Astrocyte (in vitro differentiated cells and primary cell): Measurements from ENCODE around the gene AJAP1. TPM values are rescaled to one million over a fixed set of nuclear protein-coding genes. Genes with fewer than 3 reads are reported as not detected.

Experiments used
- DNase-seq: peaks from one replicate; pipeline ENCODE4 v3.0.0-alpha.2; 2010; ENCODE audit warnings: low read depth
- FAIRE-seq: peaks from 2 replicates; lab custom pipeline; 2011; peaks lifted over from hg19 to GRCh38; lab: Jason Lieb, UNC
- H2AFZ ChIP-seq: 2 replicates; pipeline ENCODE4 v1.6.0; 2012; ENCODE audit warnings: low read depth, low read length, inconsistent platforms
- H3K27ac ChIP-seq: 2 replicates; pipeline ENCODE4 v1.5.1; 2011; ENCODE audit warnings: low read depth, low read length, inconsistent platforms
- H3K27me3 ChIP-seq: 2 replicates; pipeline ENCODE4 v1.6.0; 2011; ENCODE audit warnings: low read length, inconsistent platforms; ENCODE audit not compliant: insufficient read depth
- H3K36me3 ChIP-seq: 2 replicates; pipeline ENCODE4 v1.5.1; 2011; ENCODE audit warnings: low read length, inconsistent platforms; ENCODE audit not compliant: insufficient read depth
- H3K4me1 ChIP-seq: 2 replicates; pipeline ENCODE4 v1.5.1; 2011; ENCODE audit warnings: low read length, inconsistent platforms; ENCODE audit not compliant: insufficient read depth
- H3K4me2 ChIP-seq: 2 replicates; pipeline ENCODE4 v1.6.0; 2012; ENCODE audit warnings: low read length, inconsistent platforms
- H3K4me3 ChIP-seq: 2 replicates; pipeline ENCODE4 v1.5.1; 2011; ENCODE audit warnings: low read depth, mild to moderate bottlenecking, low read length, inconsistent platforms; ENCODE audit not compliant: insufficient read depth
- H3K79me2 ChIP-seq: 2 replicates; pipeline ENCODE4 v1.6.0; 2012; ENCODE audit warnings: mild to moderate bottlenecking, low read length, inconsistent platforms; ENCODE audit not compliant: insufficient read depth
- H3K9ac ChIP-seq: 2 replicates; pipeline ENCODE4 v1.6.0; 2012; ENCODE audit warnings: mild to moderate bottlenecking, low read length, inconsistent platforms
- H3K9me3 ChIP-seq: 2 replicates; pipeline ENCODE4 v1.5.1; 2012; ENCODE audit warnings: low read depth, mild to moderate bottlenecking, low read length, inconsistent platforms; ENCODE audit not compliant: insufficient read depth
- H4K20me1 ChIP-seq: 2 replicates; pipeline ENCODE4 v1.6.0; 2012; ENCODE audit warnings: low read length, inconsistent platforms; ENCODE audit not compliant: insufficient read depth
- H3K27ac Mint-ChIP-seq: one replicate; pipeline ENCODE4 v1.8.0; 2021; ENCODE audit warnings: mild to moderate bottlenecking, mixed read lengths; ENCODE audit not compliant: unreplicated experiment
- H3K27me3 Mint-ChIP-seq: one replicate; pipeline ENCODE4 v1.8.0; 2021; ENCODE audit warnings: low read depth, mixed read lengths; ENCODE audit not compliant: unreplicated experiment
- H3K36me3 Mint-ChIP-seq: one replicate; pipeline ENCODE4 v1.8.0; 2021; ENCODE audit warnings: low read depth, mixed read lengths; ENCODE audit not compliant: unreplicated experiment
- H3K4me1 Mint-ChIP-seq: one replicate; pipeline ENCODE4 v1.8.0; 2021; ENCODE audit warnings: low read depth, mixed read lengths; ENCODE audit not compliant: unreplicated experiment
- H3K4me3 Mint-ChIP-seq: one replicate; pipeline ENCODE4 v1.8.0; 2021; ENCODE audit warnings: mild to moderate bottlenecking, moderate library complexity, mixed read lengths; ENCODE audit not compliant: unreplicated experiment
- H3K9me3 Mint-ChIP-seq: one replicate; pipeline ENCODE4 v1.8.0; 2021; ENCODE audit warnings: mild to moderate bottlenecking, mixed read lengths; ENCODE audit not compliant: unreplicated experiment
- CTCF ChIP-seq: IDR thresholded peaks from 2 replicates; pipeline ENCODE4 v1.5.1; 2011; ENCODE audit warnings: low read depth, mild to moderate bottlenecking, inconsistent platforms, low read length, moderate library complexity; ENCODE audit not compliant: insufficient read depth
- EZH2 ChIP-seq: IDR thresholded peaks from 2 replicates; pipeline ENCODE4 v1.6.1; 2012; ENCODE audit warnings: mild to moderate bottlenecking, low read length, inconsistent platforms; ENCODE audit not compliant: insufficient read depth
- total RNA-seq: library from RNA; stranded (reverse); gene quantifications from 2 replicates; pipeline ENCODE4 v1.2.1, GENCODE V29; 2021

The AJAP1 gene
- total RNA-seq, 1 donor from 2014 or later, result 0.34 TPM

GRCh38 chr1:4759671-4760070, 105.3 kb downstream of the AJAP1 start:
- H3K4me3 Mint-ChIP-seq, result no peak overlapping the region
- no peaks in the 10 kb centered on the region for H3K36me3 ChIP-seq
- H3K27ac Mint-ChIP-seq, result no peak overlapping the region
- no peaks in the 10 kb centered on the region for H3K4me1 ChIP-seq
- no peak overlapping the region for H3K27ac ChIP-seq
- H3K9me3 ChIP-seq, result peaks cover 6% of the 10 kb centered on the region
- peaks cover 3% of the 10 kb centered on the region for H3K36me3 Mint-ChIP-seq
- H3K9me3 Mint-ChIP-seq, result peaks cover 8% of the 10 kb centered on the region
- H3K27me3 ChIP-seq, result no peaks in the 10 kb centered on the region
- TF ChIP-seq EZH2 (no peak), CTCF (no peak)
- peaks cover 19% of the 10 kb centered on the region for H3K4me1 Mint-ChIP-seq
- FAIRE-seq (no peak), DNase-seq (no peak)
- no peaks in the 10 kb centered on the region for H3K79me2 ChIP-seq
- H3K27me3 Mint-ChIP-seq, result peaks cover 22% of the 10 kb centered on the region
- H3K4me2 ChIP-seq, result no peak overlapping the region
- no peak overlapping the region for H3K9ac ChIP-seq
- no peaks in the 10 kb centered on the region for H4K20me1 ChIP-seq
- no peak overlapping the region for H3K4me3 ChIP-seq
- no peak overlapping the region for H2AFZ ChIP-seq

GRCh38 chr1:4760088-4760487, 105.7 kb downstream of the AJAP1 start:
- Histone ChIP-seq H3K79me2 (no peaks in the 10 kb centered on the region), H3K4me1 (no peaks in the 10 kb centered on the region), H2AFZ (no peak overlapping the region), H3K9ac (no peak overlapping the region), H4K20me1 (no peaks in the 10 kb centered on the region), H3K9me3 (peaks cover 8% of the 10 kb centered on the region), H3K4me2 (no peak overlapping the region), H3K27ac (no peak overlapping the region), H3K4me3 (no peak overlapping the region), H3K36me3 (no peaks in the 10 kb centered on the region), H3K27me3 (no peaks in the 10 kb centered on the region)
- Mint-ChIP-seq H3K9me3 (peaks cover 8% of the 10 kb centered on the region), H3K36me3 (peaks cover 3% of the 10 kb centered on the region), H3K4me3 (no peak overlapping the region), H3K4me1 (peaks cover 19% of the 10 kb centered on the region), H3K27me3 (peaks cover 22% of the 10 kb centered on the region), H3K27ac (no peak overlapping the region)
- no peak for DNase-seq
- no peak for FAIRE-seq
- TF ChIP-seq CTCF (no peak), EZH2 (no peak)

GRCh38 chr1:4761324-4761723, 106.9 kb downstream of the AJAP1 start:
- peaks cover 8% of the 10 kb centered on the region for H3K9me3 Mint-ChIP-seq
- Histone ChIP-seq H4K20me1 (no peaks in the 10 kb centered on the region), H2AFZ (no peak overlapping the region), H3K4me2 (no peak overlapping the region), H3K79me2 (no peaks in the 10 kb centered on the region), H3K9me3 (peaks cover 9% of the 10 kb centered on the region), H3K4me1 (no peaks in the 10 kb centered on the region), H3K27me3 (no peaks in the 10 kb centered on the region), H3K36me3 (no peaks in the 10 kb centered on the region), H3K4me3 (no peak overlapping the region), H3K9ac (no peak overlapping the region), H3K27ac (no peak overlapping the region)
- no peak for TF ChIP-seq EZH2
- FAIRE-seq (no peak), DNase-seq (no peak)
- peaks cover 3% of the 10 kb centered on the region for H3K36me3 Mint-ChIP-seq
- H3K4me1 Mint-ChIP-seq, result peaks cover 10% of the 10 kb centered on the region
- H3K27ac Mint-ChIP-seq, result no peak overlapping the region
- no peak overlapping the region for H3K4me3 Mint-ChIP-seq
- H3K27me3 Mint-ChIP-seq, result peaks cover 30% of the 10 kb centered on the region
